Mucosa of rectum (tissue), 2 donors: ENCODE measurements around the gene TGM5.

Source experiments
- H3K27ac ChIP-seq, 2 donors: one replicate each; pipeline ENCODE4 v1.7.0; 2013; ENCODE audit warnings: inconsistent platforms in 2 of 2, low read depth in 2 of 2, low read length in 2 of 2
- H3K27me3 ChIP-seq, 2 donors: one replicate each; pipeline ENCODE4 v1.7.0; 2013; ENCODE audit warnings: low read length in 2 of 2; ENCODE audit not compliant: control insufficient read depth in 2 of 2, insufficient read depth in 2 of 2
- H3K36me3 ChIP-seq, 2 donors: one replicate each; pipeline ENCODE4 v1.7.0; 2013; ENCODE audit warnings: low read length in 2 of 2; ENCODE audit not compliant: control insufficient read depth in 2 of 2, insufficient read depth in 2 of 2
- H3K4me1 ChIP-seq, 2 donors: one replicate each; pipeline ENCODE4 v1.7.0; 2013; ENCODE audit warnings: low read length in 2 of 2, mild to moderate bottlenecking in 1 of 2; ENCODE audit not compliant: control insufficient read depth in 2 of 2, insufficient read depth in 2 of 2
- H3K4me3 ChIP-seq, 2 donors: one replicate each; pipeline ENCODE4 v1.7.0; 2013; ENCODE audit warnings: low read length in 2 of 2
- H3K9ac ChIP-seq, 2 donors: one replicate each; pipeline ENCODE4 v1.7.0; 2013; ENCODE audit warnings: low read length in 2 of 2, low read depth in 1 of 2, mild to moderate bottlenecking in 1 of 2
- H3K9me3 ChIP-seq, 2 donors: one replicate each; pipeline ENCODE4 v1.7.0; 2013; ENCODE audit warnings: low read length in 2 of 2; ENCODE audit not compliant: control insufficient read depth in 2 of 2
- donor health status: healthy.
- donor health status: Normal muscosa, but diverticular disease.

Gene TGM5

GRCh38 chr15:43184407-43185124 is 82.2 kb downstream of the TGM5 start:
- Histone ChIP-seq H3K36me3 (peaks cover 20 to 21% of the 10 kb centered on the region in 2 donors), H3K27ac (peak overlapping the region; percentile 90 to 92), H3K9me3 (no peaks in the 10 kb centered on the region), H3K4me3 (peak overlapping the region in 1 of 2 donors; percentile 90), H3K27me3 (no peaks in the 10 kb centered on the region), H3K9ac (no peak overlapping the region), H3K4me1 (peaks cover 0 to 7% of the 10 kb centered on the region in 2 donors)

DNA sequence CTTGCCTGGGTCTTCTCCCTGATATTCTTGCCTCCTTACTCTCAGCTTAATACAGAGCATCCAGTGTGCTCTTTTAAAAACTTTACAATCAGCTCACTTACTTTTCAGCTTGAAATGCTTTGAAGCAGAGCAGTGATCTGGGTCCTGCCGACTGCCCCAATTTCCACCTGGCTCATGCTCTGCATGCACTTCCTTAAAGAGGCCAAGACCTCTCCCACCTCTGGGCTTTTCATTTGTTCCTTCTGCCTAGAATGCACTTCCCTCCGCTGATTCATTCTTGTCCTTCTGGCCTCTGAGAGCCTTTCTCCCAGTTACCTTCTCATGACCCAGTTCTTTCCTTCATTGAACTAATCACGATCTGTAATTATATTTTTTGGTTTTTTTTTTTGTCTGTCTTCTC is 83.5 kb downstream of the TGM5 start:
- Histone ChIP-seq H3K4me1 (peaks cover 0 to 7% of the 10 kb centered on the region in 2 donors), H3K36me3 (peaks cover 15 to 20% of the 10 kb centered on the region in 2 donors), H3K9me3 (no peaks in the 10 kb centered on the region), H3K9ac (no peak overlapping the region), H3K27ac (no peak overlapping the region), H3K4me3 (no peak overlapping the region), H3K27me3 (no peaks in the 10 kb centered on the region)
